Forelimb muscle (tissue), 1 donor: ENCODE measurements around the gene RRP12. TPM values are rescaled to one million over a fixed set of nuclear protein-coding genes. Genes with fewer than 3 reads are reported as not detected.

Experiments used
- DNase-seq: peaks from one replicate; pipeline ENCODE4 v3.0.0-alpha.2; 2013; ENCODE audit warnings: low read depth
- polyA plus RNA-seq: library from polyadenylated mRNA; unstranded; fragments of 120-200 nt; gene quantifications from one replicate; pipeline ENCODE4 v1.2.1, GENCODE V29; 2013; ENCODE audit not compliant: insufficient read length

Gene RRP12
- polyA plus RNA-seq, 1 donor = 22.8 TPM

DNA sequence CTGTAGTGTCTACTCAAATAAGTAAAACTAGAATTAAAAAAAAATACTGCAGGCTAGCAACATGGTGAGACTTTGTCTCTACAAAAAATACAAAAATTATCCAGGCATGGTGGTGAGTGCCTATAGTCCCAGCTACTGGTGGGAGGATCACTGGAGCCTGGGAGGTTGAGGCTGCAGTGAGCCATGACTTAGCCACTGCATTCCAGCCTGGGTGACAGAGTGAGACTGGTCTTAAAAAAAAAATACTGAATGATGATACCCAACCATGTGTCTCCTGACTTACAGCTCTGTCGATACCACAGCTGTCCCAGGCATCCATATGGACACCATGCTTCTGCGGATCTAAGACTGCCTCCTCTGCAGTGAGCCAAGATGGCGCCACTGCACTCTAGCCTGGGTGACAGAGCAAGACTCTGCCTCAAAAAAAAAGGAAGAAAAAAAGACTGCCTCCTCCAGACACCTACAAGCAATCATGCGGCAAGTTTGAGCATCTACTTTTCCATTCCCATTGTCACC is 90.0 kb downstream of the RRP12 start:
- DNase-seq = no peak

DNA sequence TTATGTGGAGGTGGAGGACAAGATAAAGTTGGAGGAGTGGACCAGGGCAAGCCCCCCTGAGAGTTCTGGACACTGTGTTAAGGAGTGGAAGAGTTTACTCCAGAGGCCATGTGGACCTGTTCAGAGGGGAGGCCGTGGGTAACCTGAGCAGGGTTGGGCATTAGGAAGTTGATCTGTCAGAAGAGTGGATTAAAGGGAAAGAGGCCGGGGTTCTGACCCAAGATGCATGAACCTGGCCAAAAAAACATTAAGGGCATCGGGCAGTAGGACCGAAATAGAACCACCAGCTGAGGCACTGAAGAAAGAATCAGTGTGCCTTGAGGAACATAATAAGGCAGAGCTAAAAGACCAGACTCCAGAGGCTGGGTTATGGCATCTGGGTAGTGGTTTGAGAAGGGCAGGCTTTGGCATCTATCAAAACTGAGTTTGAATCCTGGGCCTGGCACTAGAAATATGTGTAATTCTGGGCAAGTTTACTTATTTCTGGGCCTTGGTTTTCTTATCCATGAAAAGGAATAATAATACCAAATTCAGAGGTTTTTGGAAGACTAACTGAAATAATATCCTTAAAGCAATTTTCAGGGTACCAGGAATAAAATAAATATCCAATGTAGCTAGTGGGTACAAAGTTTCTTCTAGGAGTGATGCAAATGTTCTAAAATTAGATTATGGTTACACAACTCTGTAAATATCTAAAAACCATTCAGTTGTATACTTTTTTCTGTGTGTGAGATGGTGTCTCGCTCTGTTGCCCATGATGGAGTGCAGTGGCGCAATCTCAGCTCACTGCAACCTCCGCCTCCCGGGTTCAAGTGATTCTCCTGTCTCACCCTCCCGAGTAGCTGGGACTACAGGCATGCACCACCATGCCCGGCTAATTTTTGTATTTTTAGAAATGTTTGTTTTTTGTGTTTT is 93.0 kb downstream of the RRP12 start:
- no peak for DNase-seq

DNA sequence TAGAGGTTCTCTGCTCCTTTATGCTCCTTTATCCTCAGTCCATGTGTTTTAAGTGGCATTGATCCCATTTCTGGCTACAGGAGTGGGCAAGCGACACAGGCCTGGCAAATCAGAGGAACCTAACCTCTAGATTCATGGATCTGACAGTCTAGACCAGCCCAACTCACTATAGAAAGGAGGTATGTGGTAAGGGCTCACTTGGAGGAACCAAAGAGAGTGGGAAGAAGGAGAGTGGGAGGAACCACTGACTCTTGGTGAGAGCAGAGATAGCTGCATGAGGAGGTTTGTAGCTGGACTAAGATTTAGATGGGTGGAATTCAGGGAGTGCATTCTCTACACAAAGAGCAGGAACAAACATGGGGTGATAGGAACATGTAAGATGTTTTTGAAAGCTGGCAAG is 93.7 kb downstream of the RRP12 start:
- no peak for DNase-seq

Other genes with a start within 250 kb of the RRP12 start
- gene SLIT1, start 215.4 kb downstream of the RRP12 start, polyA plus RNA-seq = 0.70 TPM
- 10.5 TPM for gene ARHGAP19, start 108.7 kb downstream of the RRP12 start, polyA plus RNA-seq
- 1.0 TPM for gene FRAT1, start 82.1 kb downstream of the RRP12 start, polyA plus RNA-seq
- 3.6 TPM for gene FRAT2, start 66.6 kb downstream of the RRP12 start, polyA plus RNA-seq
- gene PGAM1, start 24.9 kb upstream of the RRP12 start, polyA plus RNA-seq = 86.9 TPM
- 22.8 TPM for gene EXOSC1, start 44.7 kb upstream of the RRP12 start, polyA plus RNA-seq
- gene ZDHHC16, start 44.8 kb upstream of the RRP12 start, polyA plus RNA-seq = 28.8 TPM
- gene MMS19, start 97.1 kb upstream of the RRP12 start, polyA plus RNA-seq = 63.0 TPM
- 13.8 TPM for gene UBTD1, start 97.6 kb upstream of the RRP12 start, polyA plus RNA-seq
- gene ANKRD2, start 171.4 kb upstream of the RRP12 start, polyA plus RNA-seq = 48.1 TPM
- gene HOGA1, start 183.0 kb upstream of the RRP12 start, polyA plus RNA-seq = 0.90 TPM
- 0.11 TPM for gene C10orf62, start 188.4 kb upstream of the RRP12 start, polyA plus RNA-seq
- 4.2 TPM for gene MORN4, start 232.2 kb upstream of the RRP12 start, polyA plus RNA-seq
- gene PI4K2A, start 239.3 kb upstream of the RRP12 start, polyA plus RNA-seq = 9.5 TPM